Adipose tissue (tissue), 3 donors: ENCODE results near the gene GALE. TPM values are rescaled to one million over a fixed set of nuclear protein-coding genes. Genes with fewer than 3 reads are reported as not detected.
"Not testable (repeated sequence)": the region's sequence is repeated elsewhere in the genome, so short reads cannot be mapped to it uniquely, and the experiment has no call there.

Experiments
- H3K27ac ChIP-seq: one replicate; pipeline ENCODE4 v1.5.1; 2013; ENCODE audit warnings: low read depth, low read length
- WGBS, 3 donors: extraction: QIAGEN DNeasy Blood & Tissue Kit; methylation state at CpG; one replicate each; pipeline ENCODE4 v1.1.7; 2013; 5-methylcytosine and 5-hydroxymethylcytosine counted together
- polyA plus RNA-seq, 3 donors: library from polyadenylated mRNA; stranded (reverse); fragments of 200-250 nt; gene quantifications; one replicate each; pipeline ENCODE4 v1.2.3, GENCODE V29; 2013
- donor health status: healthy with polysubstance abuse.
- donor health status: Bipolar disorder and iron deficiency.
- donor health status: healthy.

GALE gene
- 10 to 100 TPM; 12.8 to 36.2 (median 15.4) TPM for polyA plus RNA-seq

- no peak within 1 kb of the TSS for H3K27ac ChIP-seq
- 0 to 1% (median 1%) methylated on average over 57 to 82 of the region's 82 CpGs for WGBS, 3 donors
Observed at GRCh38 chr1:23800400-23801337, at the start of gene GALE. GALE (minus strand) TSS chr1:23800754; CDS start chr1:23799007, 1,747 bp downstream.

GRCh38 chr1:23848673-23849616, 48.4 kb upstream of the GALE start:
- WGBS, 3 donors, result 92 to 95% (median 93%) methylated on average over 11 to 12 of the region's 12 CpGs
- H3K27ac ChIP-seq, result no peak overlapping the region

GRCh38 chr1:23847482-23848095, 47.0 kb upstream of the GALE start:
- not testable (repeated sequence) for H3K27ac ChIP-seq
- 97 to 100% (median 97%) methylated on average over 2 of the region's 2 CpGs for WGBS, 3 donors

- 97 to 98% (median 98%) methylated on average over 2 of the region's 2 CpGs for WGBS, 3 donors
Observed at GRCh38 chr1:23845163-23845562, 44.6 kb upstream of the GALE start.

GRCh38 chr1:23843644-23844043, 43.1 kb upstream of the GALE start:
- H3K27ac ChIP-seq, result no peak overlapping the region
- WGBS, 3 donors, result 91 to 94% (median 92%) methylated on average over 5 of the region's 5 CpGs

More at GRCh38 chr1:23845163-23845562, 44.6 kb upstream of the GALE start:
- no peak overlapping the region for H3K27ac ChIP-seq

GRCh38 chr1:23838401-23838866, 37.9 kb upstream of the GALE start:
- 0 to 1% (median 1%) methylated on average over 21 of the region's 21 CpGs for WGBS, 3 donors
- H3K27ac ChIP-seq, result no peak overlapping the region

GRCh38 chr1:23837908-23838307, 37.4 kb upstream of the GALE start:
- WGBS, 3 donors, result 16 to 23% (median 18%) methylated on average over 13 of the region's 13 CpGs
- H3K27ac ChIP-seq, result no peak overlapping the region

GRCh38 chr1:23836037-23836436, 35.5 kb upstream of the GALE start:
- H3K27ac ChIP-seq, result no peak overlapping the region
- WGBS, 3 donors, result 58 to 73% (median 65%) methylated on average over 3 of the region's 3 CpGs

- 79 to 88% (median 88%) methylated on average over 6 of the region's 6 CpGs for WGBS, 3 donors
- not testable (repeated sequence) for H3K27ac ChIP-seq
Observed at GRCh38 chr1:23834156-23834555, 33.6 kb upstream of the GALE start.

GRCh38 chr1:23827717-23828116, 27.2 kb upstream of the GALE start:
- no peak overlapping the region for H3K27ac ChIP-seq
- 77 to 90% (median 79%) methylated on average over 1 of the region's 1 CpG for WGBS, 3 donors

- WGBS, 3 donors, result 95 to 97% (median 95%) methylated on average over 13 of the region's 13 CpGs
- H3K27ac ChIP-seq, result not testable (repeated sequence)
Observed at GRCh38 chr1:23826590-23826989, 26.0 kb upstream of the GALE start.

GRCh38 chr1:23825762-23826522, 25.4 kb upstream of the GALE start:
- 53 to 67% (median 66%) methylated on average over 24 of the region's 24 CpGs for WGBS, 3 donors
- no peak overlapping the region for H3K27ac ChIP-seq

- H3K27ac ChIP-seq, result peak within 1 kb of the TSS; percentile 57
- 0 to 1% (median 0%) methylated on average over 41 to 42 of the region's 42 CpGs for WGBS, 3 donors
Observed at GRCh38 chr1:23825076-23825761, 24.7 kb upstream of the GALE start, which contains the start of gene HMGCL. HMGCL (minus strand) TSS chr1:23825429; CDS start chr1:23825415, 14 bp downstream.

- WGBS, 3 donors, result 0 to 4% (median 3%) methylated on average over 8 of the region's 8 CpGs
- peak overlapping the region; percentile 57 for H3K27ac ChIP-seq
Observed at GRCh38 chr1:23824711-23825075, 24.1 kb upstream of the GALE start.

- 80 to 82% (median 81%) methylated on average over 7 of the region's 7 CpGs for WGBS, 3 donors
- H3K27ac ChIP-seq, result no peak overlapping the region
Observed at GRCh38 chr1:23823767-23824166, 23.2 kb upstream of the GALE start.

GRCh38 chr1:23817633-23818032, 17.1 kb upstream of the GALE start:
- 86 to 93% (median 89%) methylated on average over 3 of the region's 3 CpGs for WGBS, 3 donors
- no peak overlapping the region for H3K27ac ChIP-seq

- no peak overlapping the region for H3K27ac ChIP-seq
Observed at GRCh38 chr1:23816906-23817305, 16.4 kb upstream of the GALE start.
